Measurements from ENCODE around the gene ARHGAP22.

ARHGAP22 gene

DNA sequence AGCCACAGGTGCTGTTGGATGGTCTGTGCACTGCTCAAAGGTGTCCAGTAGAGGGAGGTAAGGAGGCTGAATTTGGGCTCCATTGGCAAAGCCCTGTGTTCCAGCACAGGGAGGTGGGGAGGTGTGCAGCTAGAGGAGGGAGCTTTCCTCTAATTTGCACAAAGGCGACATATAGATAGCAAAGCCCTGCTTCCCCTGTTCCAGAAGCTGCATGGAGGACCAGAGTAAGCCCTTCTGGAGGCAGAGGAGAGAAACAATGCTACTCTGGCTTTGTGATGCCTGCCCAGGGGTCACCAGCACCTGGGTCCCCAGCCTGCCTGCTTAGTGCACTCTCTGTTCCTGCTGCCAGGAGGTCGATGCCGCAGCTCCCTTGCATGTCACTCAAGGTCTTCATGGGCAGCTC, 3.4 kb upstream of the ARHGAP22 start:
- peak in 1 of 2 donors; percentile 0 for DNase-seq (ENCODE audit: low read depth in 2 of 2, low spot score in 1 of 2)

DNA sequence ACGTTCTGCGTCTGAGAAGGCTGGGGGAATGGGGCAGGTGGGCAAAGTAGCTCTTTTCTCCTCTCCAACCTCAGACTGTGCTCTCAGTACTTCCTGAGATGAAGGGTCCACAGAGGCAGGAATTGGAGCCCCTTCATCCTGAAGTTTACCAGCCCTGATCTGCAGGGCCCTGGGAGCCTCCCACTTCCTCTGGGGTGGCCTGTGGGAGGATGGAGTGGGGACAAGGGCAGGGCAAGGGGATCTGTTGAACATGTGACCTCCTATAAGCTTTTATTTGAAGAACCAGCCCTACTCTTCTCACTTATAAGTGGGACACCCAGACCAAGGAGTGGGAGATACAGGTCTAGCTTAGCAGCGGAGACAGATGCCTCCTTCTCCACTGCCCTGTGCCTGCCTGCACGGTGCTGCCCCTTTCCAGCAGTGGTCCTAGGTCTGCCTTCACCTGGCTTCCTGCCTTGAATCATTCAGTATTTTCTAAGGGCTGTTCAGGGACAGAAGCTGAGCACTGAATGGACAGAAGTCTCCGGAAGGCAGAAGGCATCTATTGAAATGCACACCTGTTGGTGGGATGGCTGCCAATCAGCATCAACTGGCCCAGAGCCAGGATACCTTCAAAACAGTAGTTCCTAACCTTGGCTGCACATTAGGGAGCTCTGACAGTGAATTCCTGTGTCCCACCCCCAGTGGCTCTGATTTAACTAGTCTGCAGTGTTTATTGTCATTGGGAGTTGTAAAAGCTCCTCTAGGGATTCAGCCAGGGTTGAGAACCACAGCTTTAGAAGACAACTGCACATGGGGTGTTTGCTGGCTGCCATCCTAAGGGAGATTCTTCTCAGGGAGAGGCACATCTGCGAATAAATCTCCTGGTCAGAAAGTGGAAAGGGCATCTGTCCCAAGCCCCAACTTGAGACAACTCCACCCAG, 2.7 kb upstream of the ARHGAP22 start:
- DNase-seq (ENCODE audit: low read depth in 2 of 2, low spot score in 1 of 2) = no peak

DNA sequence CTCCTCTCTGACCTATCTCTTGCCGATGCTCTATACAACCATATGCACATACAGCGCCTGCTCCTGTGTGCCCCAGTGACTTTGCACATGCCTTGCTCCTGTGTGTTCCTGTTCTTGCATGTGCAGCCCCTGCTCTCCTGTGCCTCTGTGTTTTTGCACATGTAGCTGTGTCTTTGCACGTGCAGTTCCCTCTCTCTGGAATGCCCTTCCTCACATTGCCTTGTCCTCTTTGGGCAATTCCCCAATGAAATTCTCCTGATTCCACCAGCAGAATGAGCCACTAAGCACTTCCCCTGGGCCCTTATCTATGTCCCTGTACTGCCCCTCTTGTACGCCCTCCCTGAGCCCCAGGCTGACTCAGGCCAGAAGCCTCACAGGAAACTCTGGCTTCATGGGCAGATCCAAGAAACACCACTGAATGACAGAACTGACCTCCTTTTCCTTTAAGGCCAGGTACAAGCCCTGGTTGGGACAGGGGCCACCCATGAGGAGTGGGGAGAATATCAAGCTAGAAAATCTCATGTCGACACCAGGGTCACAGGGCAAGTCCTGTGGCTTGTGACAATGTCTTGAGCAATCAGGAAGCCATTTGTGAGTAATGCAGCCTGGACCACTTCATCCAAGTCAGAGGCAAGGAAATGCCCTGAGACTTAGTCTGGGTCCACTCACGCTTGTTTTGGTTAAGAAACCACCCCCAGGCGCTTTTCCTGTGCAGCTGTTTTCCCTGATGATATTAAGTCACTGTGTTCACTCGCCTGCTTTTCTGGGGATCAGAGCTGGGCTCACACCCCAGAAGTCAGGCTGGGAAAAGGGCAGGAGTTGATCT, 1.9 kb upstream of the ARHGAP22 start:
- no peak for DNase-seq (ENCODE audit: low read depth in 2 of 2, low spot score in 1 of 2)

DNA sequence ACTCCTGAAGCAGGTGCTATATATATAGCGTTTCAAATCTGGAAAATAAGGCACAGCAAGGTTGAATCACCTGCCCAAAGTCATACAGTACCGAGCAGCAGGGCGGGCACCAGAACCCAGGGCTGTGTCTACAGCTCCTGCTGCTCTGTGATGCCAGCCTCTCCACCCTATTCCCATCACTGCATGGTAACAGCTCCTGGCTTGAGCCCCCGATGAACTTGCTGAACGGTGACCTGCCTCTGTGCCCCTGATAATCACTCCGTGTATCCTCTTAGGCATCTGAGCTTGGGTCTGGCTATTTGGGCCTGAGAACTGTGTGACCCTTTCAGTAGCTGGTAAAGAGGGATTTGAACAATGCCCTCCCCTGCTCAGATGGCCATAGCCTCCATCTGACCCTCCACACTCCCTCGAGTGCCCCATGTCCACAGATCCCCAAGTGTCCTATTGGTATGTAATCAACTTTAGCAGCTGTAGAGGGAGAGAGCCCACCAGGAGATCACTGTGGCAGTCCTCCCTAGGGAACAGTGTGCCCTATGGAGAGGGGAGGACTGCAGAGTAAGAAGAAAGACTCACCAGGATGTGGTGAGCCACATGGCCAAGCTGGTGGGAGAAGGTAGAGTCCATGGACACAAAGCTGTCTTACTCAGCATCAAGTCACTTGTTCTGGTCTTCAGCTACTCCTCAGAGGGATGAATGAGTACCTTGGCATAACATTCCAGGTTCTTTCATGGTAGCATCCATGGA, 1.1 kb upstream of the ARHGAP22 start:
- DNase-seq (ENCODE audit: low read depth in 2 of 2, low spot score in 1 of 2) = no peak

DNA sequence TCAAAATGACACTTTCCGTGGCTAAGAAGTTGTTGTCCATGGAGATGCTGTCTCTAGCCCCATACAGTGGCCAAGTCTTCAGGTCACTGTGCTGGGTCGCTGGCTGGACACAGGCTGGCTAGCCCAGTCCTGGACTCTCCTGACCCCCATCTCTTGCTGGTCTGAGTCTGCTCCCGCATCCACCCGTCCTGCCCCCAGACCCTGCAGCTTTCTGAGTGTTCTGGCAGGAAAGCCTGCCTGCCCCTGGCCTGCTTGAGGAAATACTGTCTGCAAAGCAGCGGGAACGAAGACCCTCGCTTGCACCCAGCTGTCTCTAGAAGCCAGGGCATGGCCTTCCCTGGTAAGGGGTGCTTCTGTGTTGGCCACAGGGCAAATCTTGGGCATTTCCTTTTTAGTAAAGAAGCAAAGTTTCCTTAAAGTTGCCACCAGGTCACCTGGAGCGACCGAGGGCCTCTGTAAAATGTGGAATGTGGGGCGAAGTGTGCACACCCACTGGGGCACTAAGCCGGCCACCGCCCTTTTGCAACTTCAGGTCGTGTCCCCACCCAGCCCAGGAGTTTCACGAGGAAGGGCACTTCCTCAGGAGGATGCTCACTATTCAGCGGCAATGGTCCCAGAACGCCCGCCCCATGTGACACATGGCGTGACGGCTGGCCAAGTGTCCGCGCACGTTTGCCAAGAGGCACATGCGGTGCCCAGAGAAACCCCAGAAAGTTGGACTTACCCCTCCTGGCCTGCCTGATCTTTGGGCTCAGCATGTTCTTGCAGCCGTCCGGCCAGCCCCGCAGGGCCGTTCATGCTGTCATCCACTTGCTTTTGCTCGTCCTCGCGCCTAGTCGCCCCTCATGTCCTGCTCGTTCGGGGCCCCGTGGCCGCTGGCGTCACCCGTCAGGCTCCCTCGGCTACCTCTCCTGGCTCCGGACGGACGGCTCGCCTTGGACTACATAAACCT, 558 bp downstream of the ARHGAP22 start:
- no peak for DNase-seq (ENCODE audit: low read depth in 2 of 2, low spot score in 1 of 2)

DNA sequence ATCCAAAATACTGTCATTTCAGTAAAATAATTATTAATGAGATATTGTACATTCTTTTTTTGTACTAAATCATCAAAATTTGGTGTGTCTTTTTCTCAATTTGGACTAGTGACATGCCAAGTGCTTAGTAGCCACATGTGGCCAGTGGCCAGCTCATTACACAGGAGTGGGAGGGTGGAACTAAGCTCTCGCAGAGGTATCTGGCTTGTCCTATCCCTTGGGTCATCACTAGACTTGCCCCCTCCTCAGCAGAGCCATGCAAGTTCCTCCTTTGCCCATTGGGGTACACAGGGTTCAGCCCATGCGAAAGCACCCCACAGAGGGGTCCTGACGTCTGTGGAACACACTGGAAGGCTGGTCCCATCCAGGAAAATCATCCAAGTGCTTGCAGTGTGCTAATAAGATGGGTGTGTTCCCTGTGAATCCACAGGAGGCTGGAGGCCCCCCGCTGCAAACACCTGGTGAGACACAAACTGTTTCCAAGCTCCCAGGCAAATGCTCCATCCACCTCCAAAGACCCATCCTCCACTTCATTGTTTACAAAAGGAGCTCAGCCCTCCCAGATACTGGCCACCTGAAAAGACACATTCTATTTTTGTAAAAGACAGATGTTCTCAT, 1.3 kb downstream of the ARHGAP22 start:
- DNase-seq (ENCODE audit: low read depth in 2 of 2, low spot score in 1 of 2) = no peak

DNA sequence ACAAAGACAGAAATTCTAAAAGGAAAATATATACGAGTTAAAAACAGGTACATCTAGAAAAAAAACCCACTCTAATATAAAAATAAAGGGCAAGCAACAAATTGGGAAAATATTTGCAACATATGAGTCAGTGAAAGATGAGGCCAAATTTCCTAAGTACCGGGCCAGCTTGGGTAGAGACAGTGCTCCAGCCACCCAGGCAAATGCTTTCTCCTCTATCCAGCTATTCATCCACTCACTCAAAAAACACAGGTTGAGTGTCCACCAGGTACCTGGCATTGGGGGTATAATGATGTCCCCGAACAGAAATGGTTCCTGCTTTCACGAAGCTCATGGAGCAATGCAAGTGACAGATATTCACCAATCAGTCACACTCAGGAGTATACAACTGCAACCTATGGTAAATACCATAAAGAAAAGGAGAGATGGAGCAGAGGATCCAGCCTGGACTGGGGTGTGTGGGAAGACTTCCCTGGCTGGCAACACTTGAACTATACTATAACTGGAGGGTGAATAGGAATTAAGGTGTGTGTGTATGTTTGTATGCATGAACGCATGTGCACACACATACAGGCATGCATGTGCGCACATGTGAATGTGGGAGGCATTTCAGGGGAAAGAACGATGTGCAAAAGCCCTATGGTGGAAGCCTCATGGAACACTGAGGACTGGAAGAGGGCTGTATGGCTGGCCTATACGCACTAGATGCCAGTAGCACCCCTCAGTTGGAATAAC, 2.3 kb downstream of the ARHGAP22 start:
- DNase-seq (ENCODE audit: low read depth in 2 of 2, low spot score in 1 of 2) = no peak

DNA sequence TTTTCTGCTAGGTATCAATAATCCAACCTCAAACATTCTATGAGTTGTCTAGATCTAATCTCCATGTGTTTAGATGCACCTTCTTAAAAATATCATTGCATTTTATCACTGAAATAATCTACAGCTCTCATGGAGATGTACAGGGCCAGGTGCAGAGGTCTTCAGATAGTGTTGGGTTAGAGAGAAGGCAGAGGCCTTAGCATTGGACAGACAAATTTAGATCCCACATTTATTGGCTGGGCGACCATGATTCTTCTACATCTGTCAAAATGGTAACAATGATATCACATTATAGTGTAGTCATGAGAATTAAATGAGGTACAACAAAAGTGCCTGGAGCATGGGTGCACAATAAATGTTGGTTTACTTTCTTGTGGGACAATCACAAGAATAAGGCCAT, 3.1 kb downstream of the ARHGAP22 start:
- DNase-seq (ENCODE audit: low read depth in 2 of 2, low spot score in 1 of 2) = no peak

DNA sequence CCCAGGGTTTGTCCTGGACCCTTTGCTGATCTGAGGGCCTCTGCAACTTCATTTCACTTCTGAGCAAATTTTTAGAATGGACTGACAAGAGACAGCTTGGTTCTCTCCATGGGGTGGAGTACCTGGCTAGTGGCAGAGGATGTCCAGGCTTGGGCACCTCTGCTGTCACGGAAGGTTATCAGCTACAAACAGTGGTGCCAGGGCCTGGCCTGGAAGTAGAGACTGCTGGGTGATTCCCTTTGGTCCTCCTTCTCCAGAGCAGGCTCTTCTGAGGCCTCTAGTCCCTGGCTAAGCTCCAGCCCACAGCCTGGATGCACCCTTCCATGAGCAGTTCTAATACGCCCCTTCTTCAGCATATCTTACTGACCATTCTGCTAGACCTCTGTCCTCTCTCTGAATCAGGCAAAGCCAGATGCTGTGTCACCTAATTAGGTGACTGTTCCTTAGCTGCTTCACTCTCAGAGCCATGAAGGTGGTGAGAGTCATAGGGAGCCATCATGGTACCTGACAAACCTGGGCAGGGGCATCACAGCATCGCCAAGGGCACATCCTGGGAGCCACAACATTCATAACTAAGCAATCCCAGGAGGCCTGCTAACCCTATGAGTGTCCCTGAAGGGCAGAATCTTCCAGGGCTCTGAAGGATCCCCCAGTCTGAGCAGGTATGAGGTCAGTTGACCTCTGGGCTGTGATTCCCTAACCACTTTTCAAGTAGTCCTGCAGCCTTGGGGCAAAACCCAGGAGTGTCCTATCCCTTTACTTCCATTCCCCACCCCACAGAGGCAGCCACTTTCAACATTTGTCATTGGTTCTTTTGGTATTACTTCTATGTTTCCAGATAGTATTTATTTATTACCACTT, 4.0 kb downstream of the ARHGAP22 start:
- no peak for DNase-seq (ENCODE audit: low read depth in 2 of 2, low spot score in 1 of 2)

DNA sequence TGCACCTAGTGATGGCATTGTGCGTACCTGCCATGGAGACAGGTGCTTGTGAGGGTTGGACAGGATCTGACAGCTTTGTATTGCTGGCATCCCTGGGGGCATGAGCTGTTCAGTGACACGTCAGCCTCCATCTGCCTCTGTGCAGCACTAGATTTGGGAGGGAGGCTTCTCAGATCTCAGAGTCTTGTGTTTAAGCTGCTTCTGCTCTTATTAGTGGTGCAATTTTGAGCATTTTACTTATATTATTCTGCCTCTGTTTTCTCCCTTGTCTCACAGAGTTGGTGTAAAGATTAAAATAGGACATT, 5.1 kb downstream of the ARHGAP22 start:
- no peak for DNase-seq (ENCODE audit: low read depth in 2 of 2, low spot score in 1 of 2)

DNA sequence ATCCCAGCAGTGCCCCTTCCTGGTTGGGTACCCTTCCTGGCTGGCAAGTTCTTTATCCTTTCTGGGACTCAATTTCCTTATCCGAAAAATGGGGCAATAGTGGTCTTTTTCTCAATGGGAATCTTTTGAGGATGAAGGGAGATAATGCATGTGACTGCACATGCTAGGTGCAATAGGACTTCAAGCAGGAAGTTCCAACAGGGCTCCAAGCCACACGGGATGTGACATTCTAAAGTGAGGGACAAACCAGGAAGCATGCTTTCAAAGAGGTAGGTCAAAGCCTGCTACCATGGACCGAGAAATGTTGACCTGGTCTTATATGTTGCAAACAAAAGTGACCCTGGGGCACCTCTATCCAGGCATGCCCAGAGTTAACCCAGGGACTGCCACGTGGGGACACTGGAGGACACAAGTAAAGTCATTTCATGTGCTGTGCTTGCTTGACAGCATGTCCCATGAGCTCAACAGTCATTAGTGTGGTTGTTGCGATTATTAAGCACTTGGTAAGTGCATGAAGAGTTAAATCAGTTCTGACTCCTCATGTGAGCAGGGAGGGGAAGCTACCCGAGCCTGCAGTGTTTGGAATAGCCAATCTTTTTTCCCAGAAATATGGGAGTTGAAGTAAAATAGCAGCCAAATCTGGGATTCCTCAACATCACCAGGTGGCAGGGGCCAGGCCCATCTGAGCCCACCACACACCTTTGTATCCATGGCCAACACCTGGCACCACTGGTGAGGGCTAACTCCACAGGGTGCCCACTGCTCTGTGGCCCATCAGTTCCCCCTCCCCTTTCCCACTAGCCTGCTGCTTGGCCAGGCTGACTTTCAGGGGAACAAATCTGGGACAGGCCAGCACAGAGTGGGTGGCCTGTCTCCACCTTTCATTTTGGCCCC, 5.7 kb downstream of the ARHGAP22 start:
- DNase-seq (ENCODE audit: low read depth in 2 of 2, low spot score in 1 of 2) = no peak

DNA sequence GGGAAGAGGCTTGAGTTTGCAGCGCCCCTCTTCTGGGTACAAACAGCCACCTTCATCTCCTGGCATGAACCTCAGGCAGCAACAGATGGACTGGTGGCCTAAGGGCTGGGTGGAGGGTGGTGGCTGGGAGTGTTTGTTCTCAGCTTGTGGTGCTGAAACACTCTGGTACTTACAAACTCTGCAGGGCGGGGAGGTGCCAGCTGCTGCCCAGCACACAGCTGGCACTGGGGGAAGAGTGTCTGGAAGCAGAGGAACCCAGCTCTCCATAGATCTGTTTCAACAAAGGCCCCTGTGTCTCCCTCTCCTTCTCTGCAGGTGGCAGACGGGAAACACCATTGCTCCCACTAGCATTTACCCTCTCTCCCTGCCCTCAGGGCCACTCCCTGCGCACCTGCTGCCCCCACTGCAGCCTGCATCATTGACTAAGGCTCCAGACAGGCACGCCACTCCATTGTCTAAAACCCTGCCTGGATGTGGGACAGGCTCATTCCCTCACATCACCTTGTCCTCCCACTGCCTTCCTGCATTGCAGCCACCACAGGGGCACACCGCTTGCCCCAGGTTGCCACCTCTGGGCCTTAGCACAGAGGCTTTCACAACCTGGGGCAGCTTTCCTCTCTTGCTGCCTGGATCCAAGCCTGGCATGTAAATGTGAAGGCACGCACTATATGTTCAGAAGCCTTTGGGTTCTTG, 6.5 kb downstream of the ARHGAP22 start:
- DNase-seq (ENCODE audit: low read depth in 2 of 2, low spot score in 1 of 2) = no peak

DNA sequence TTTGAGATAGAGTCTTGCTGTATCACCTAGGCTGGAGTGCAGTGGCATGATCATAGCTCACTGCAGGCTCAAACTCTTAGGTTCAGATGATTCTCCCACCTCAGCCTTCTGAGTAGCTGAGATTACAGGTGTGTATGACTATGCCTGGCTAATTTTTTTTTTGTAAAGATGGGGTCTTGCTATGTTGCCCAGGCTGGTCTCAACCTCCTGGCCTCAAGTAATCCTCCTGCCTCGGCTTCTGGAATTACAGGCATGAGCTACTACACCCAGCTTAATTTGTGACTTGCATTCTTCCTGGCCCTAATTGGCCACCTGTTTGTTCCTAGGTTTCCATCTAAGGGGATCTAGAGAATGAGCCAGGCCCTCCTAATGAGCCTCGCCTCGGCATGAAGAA, 9.3 kb downstream of the ARHGAP22 start:
- DNase-seq (ENCODE audit: low read depth in 2 of 2, low spot score in 1 of 2) = no peak

DNA sequence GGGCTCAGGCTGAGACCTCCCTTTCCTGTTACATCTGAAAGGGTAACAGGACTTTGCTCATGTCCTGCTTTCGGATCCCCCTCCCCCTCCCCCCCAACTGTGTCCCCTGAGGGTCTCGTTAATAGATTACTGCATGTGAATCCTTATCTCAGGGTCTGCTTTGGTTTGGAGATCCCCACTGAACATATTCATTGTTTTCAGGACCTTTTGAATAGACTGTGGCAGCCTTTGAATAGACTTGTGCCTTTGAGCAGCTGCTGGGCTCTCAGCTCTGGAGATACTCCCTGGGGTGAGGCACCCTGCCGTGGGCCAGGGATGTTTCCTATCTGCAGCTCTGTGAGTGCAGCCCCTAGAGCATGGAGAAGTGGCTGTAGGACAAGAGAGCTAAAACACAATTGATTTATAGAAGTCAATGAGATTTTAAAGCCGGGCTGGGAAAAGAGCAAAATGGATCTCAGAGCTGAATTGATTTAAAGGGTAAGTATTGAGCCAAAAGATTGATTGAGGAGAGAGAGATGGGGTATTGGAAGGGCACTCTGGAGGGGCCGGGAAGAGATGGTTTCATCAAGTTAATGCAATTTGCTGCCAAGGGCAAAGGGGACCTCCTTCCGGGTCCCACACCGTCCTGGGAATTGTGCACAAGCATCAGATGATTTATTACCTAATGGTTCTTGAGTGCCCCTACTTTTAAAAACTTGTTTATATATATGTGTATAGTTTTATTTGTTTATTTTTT, 9.9 kb downstream of the ARHGAP22 start:
- DNase-seq (ENCODE audit: low read depth in 2 of 2, low spot score in 1 of 2) = no peak

DNA sequence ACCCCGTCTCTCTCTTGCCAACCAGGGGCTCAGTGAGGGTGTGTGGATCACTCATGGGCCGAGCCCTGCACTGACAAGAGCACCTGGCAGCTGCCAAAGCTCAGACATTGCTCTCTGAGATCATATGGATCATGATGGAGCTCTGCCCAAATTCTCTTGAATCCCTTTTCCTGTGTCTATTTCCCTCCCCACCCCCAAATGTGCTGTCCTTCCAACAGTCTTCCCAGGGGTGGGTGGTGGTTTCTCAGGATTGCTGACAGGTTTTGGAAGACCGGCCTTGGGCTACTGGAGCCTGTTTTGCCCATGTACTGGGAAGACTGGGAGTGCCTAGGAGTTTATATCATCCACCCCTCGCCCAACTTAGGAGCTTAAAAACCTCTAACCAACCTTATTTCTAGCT, 10.5 kb downstream of the ARHGAP22 start:
- no peak for DNase-seq (ENCODE audit: low read depth in 2 of 2, low spot score in 1 of 2)

DNA sequence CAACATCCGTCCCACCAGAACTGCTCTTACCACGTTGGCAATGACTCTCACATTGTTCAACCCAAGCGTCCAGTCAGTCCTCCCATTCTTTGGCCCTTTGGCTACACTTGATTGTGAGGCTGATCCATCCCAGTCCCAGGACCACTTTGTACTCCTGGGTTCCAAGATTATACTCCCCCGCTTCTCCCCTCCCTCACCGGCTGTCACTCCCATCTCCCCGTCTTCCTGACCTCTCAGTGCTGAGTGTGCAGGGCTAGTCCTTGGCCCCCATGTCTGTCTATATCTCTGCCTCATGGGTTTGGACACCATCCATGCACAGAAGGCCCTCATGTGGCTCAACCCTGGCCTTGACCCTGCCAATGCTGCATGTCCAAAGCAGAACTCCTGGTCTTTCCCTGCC, 12.5 kb downstream of the ARHGAP22 start:
- no peak for DNase-seq (ENCODE audit: low read depth in 2 of 2, low spot score in 1 of 2)

Data from stimulated activated CD8-positive, alpha-beta memory T cell treated with anti-CD3 and anti-CD28 coated beads, Interleukin-4, amount 100 ng/mL, for 1 hour (primary cell).